CD4-positive, alpha-beta T cell (primary cell): ENCODE results near the gene WDR41. TPM values are rescaled to one million over a fixed set of nuclear protein-coding genes. Genes with fewer than 3 reads are reported as not detected.

ENCODE experiments used
- ATAC-seq: fragments of 200-7000 bp; cut with Tn5 transposase; one replicate; pipeline ENCODE4 v1.10.0; 2022; ENCODE audit warnings: mild to moderate bottlenecking; ENCODE audit not compliant: poor library complexity
- CTCF ChIA-PET: fragments of 350-600 bp; sonication (Branson Sonifier 250); formaldehyde crosslinking; loops from one replicate; lab custom pipeline; 2021; ENCODE audit warnings: antibody characterized with exemption, inconsistent platforms; lab: Charles Lee
- POLR2A ChIA-PET: fragments of 350-600 bp; sonication (Branson Sonifier 250); formaldehyde crosslinking; loops from one replicate; lab custom pipeline; 2021; ENCODE audit warnings: antibody characterized with exemption, inconsistent platforms; lab: Charles Lee
- DNase-seq, 14 experiments: peaks; one replicate each; pipeline ENCODE4 v3.0.0-alpha.2; 2013 to 2020; ENCODE audit warnings: mixed read lengths in 2 of 14
- H3K27ac ChIP-seq, 2 donors: one replicate each; pipeline versions ENCODE4 v1.5.1 to v1.7.0; 2013; ENCODE audit warnings: low read length in 2 of 2, low read depth in 1 of 2, mild to moderate bottlenecking in 1 of 2
- H3K27me3 ChIP-seq, 2 experiments: 1 replicate in 1 of 2; 2 replicates in 1 of 2; pipeline versions ENCODE4 v1.6.1 to v1.7.0; 2013; ENCODE audit warnings: low read length in 2 of 2, control low read depth in 1 of 2, mild to moderate bottlenecking in 1 of 2, moderate library complexity in 1 of 2; ENCODE audit not compliant: insufficient read depth in 2 of 2, control insufficient read depth in 1 of 2
- H3K36me3 ChIP-seq: one replicate; pipeline ENCODE4 v1.6.1; 2013; ENCODE audit warnings: low read length, control low read depth; ENCODE audit not compliant: insufficient read depth
- H3K4me1 ChIP-seq: one replicate; pipeline ENCODE4 v1.6.1; 2013; ENCODE audit warnings: low read length, control low read depth; ENCODE audit not compliant: insufficient read depth
- H3K4me3 ChIP-seq: one replicate; pipeline ENCODE4 v1.5.1; 2013; ENCODE audit warnings: mild to moderate bottlenecking, low read length, moderate library complexity
- H3K9me3 ChIP-seq, 2 experiments: 1 replicate in 1 of 2; 2 replicates in 1 of 2; pipeline versions ENCODE4 v1.6.1 to v1.7.0; 2013; ENCODE audit warnings: low read length in 2 of 2, mild to moderate bottlenecking in 2 of 2, control low read depth in 1 of 2, moderate library complexity in 1 of 2; ENCODE audit not compliant: control insufficient read depth in 1 of 2, insufficient read depth in 1 of 2
- H3K27ac Mint-ChIP-seq: one replicate; pipeline ENCODE4 v1.8.0; 2020; ENCODE audit warnings: mixed read lengths
- H3K27me3 Mint-ChIP-seq: one replicate; pipeline ENCODE4 v1.8.0; 2021; ENCODE audit warnings: mixed read lengths
- H3K36me3 Mint-ChIP-seq: one replicate; pipeline ENCODE4 v1.8.0; 2021; ENCODE audit warnings: low read depth, mixed read lengths
- H3K4me1 Mint-ChIP-seq: one replicate; pipeline ENCODE4 v1.8.0; 2021; ENCODE audit warnings: low read depth, mixed read lengths
- H3K4me3 Mint-ChIP-seq: one replicate; pipeline ENCODE4 v1.8.0; 2020; ENCODE audit warnings: mild to moderate bottlenecking, mixed read lengths
- H3K9me3 Mint-ChIP-seq: one replicate; pipeline ENCODE4 v1.8.0; 2020; ENCODE audit warnings: mixed read lengths
- CTCF ChIP-seq: fragments of 200-600 bp; IDR thresholded peaks from one replicate; pipeline ENCODE4 v1.8.0; 2022; ENCODE audit warnings: antibody characterized with exemption, mild to moderate bottlenecking
- intact Hi-C, 2 experiments: fragments of 100-400 bp; cut with DNase I in 1 of 2; cut with micrococcal nuclease in 1 of 2; formaldehyde crosslinking; loops; one replicate each; pipeline versions ENCODE4 v1.15.1 to v1.9.0; 2023 to 2025; cut with DNase I, micrococcal nuclease
- total RNA-seq, 174 experiments: library from RNA in 2 of 174; stranded (reverse) in 2 of 174; gene quantifications; one replicate each; pipeline ENCODE4 v1.2.3 and lab custom pipeline; 2021 to 2026

The WDR41 gene
- total RNA-seq, 2 experiments from 2014 or later = 4.2 to 4.4 TPM

- H3K27ac ChIP-seq = no peak overlapping the region
- H3K9me3 ChIP-seq = no peaks in the 10 kb centered on the region
- H3K36me3 ChIP-seq = no peaks in the 10 kb centered on the region
- ChIA-PET POLR2A (no interaction called here), CTCF (no interaction called here)
- ATAC-seq (no peak), DNase-seq (no peak)
- H3K27me3 ChIP-seq = no peaks in the 10 kb centered on the region
- H3K9me3 Mint-ChIP-seq = no peaks in the 10 kb centered on the region
- no peak for TF ChIP-seq CTCF
- no peaks in the 10 kb centered on the region for H3K4me1 Mint-ChIP-seq
- no peak overlapping the region for H3K27ac Mint-ChIP-seq
- H3K4me3 ChIP-seq = no peak overlapping the region
- H3K4me1 ChIP-seq = no peaks in the 10 kb centered on the region
- H3K27me3 Mint-ChIP-seq = no peaks in the 10 kb centered on the region
- H3K4me3 Mint-ChIP-seq = no peak overlapping the region
- H3K36me3 Mint-ChIP-seq = no peaks in the 10 kb centered on the region
- intact Hi-C loops = no loop called here
Measured at GRCh38 chr5:77398458-77398857, 93.7 kb downstream of the WDR41 start.

- Mint-ChIP-seq H3K4me3 (no peak overlapping the region), H3K27me3 (no peaks in the 10 kb centered on the region), H3K27ac (no peak overlapping the region), H3K4me1 (no peaks in the 10 kb centered on the region), H3K36me3 (no peaks in the 10 kb centered on the region), H3K9me3 (no peaks in the 10 kb centered on the region)
- intact Hi-C loops = no loop called here
- H3K4me3 ChIP-seq = no peak overlapping the region
- ChIA-PET CTCF (no interaction called here), POLR2A (no interaction called here)
- H3K27me3 ChIP-seq = no peaks in the 10 kb centered on the region
- DNase-seq (no peak), ATAC-seq (no peak)
- no peaks in the 10 kb centered on the region for H3K36me3 ChIP-seq
- no peak overlapping the region for H3K27ac ChIP-seq
- H3K9me3 ChIP-seq = no peaks in the 10 kb centered on the region
- TF ChIP-seq CTCF = no peak
- H3K4me1 ChIP-seq = no peaks in the 10 kb centered on the region
Measured at GRCh38 chr5:77397686-77398292, 94.3 kb downstream of the WDR41 start.

GRCh38 chr5:77396017-77396416 lies 96.1 kb downstream of the WDR41 start:
- Mint-ChIP-seq H3K4me3 (no peak overlapping the region), H3K4me1 (no peaks in the 10 kb centered on the region), H3K27ac (no peak overlapping the region), H3K27me3 (no peaks in the 10 kb centered on the region), H3K36me3 (no peaks in the 10 kb centered on the region), H3K9me3 (no peaks in the 10 kb centered on the region)
- CTCF ChIA-PET = no interaction called here
- intact Hi-C loops = no loop called here
- peaks cover 0 to 3% of the 10 kb centered on the region in 2 experiments for H3K27me3 ChIP-seq
- no peak overlapping the region for H3K27ac ChIP-seq
- ATAC-seq (no peak), DNase-seq (no peak)
- POLR2A ChIA-PET = no interaction called here
- H3K9me3 ChIP-seq = no peaks in the 10 kb centered on the region
- no peak overlapping the region for H3K4me3 ChIP-seq
- H3K4me1 ChIP-seq = no peaks in the 10 kb centered on the region
- TF ChIP-seq CTCF = no peak
- no peaks in the 10 kb centered on the region for H3K36me3 ChIP-seq
